ENCODE measurements around the gene ZDHHC20. TPM values are rescaled to one million over a fixed set of nuclear protein-coding genes. Genes with fewer than 3 reads are reported as not detected.

ZDHHC20 gene
- total and polyA plus RNA-seq, 7 donors: 4.1 to 16.9 (median 11.5) TPM

GRCh38 chr13:21355304-21355703 lies 103.8 kb downstream of the ZDHHC20 start:
- Histone ChIP-seq H3K4me1 (no peaks in the 10 kb centered on the region), H3K27ac (no peak overlapping the region), H3K36me3 (ENCODE audit: insufficient read depth in 1 of 2, low read depth in 1 of 2) (no peaks in the 10 kb centered on the region), H3K9me3 (no peaks in the 10 kb centered on the region), H3K27me3 (ENCODE audit: insufficient read depth in 3 of 3, low read length in 2 of 3) (no peaks in the 10 kb centered on the region), H3K4me3 (no peak overlapping the region)
- 63 to 73% (median 70%) methylated on average over 3 of the region's 3 CpGs for WGBS, 3 donors
- TF ChIP-seq CTCF (IDR thresholded peaks at IDR 0.05): no peak
- intact Hi-C loops (cut with DNase I): no loop called here
- no peak for ATAC-seq
- no peak for DNase-seq

GRCh38 chr13:21354721-21355120 lies 104.4 kb downstream of the ZDHHC20 start:
- Histone ChIP-seq H3K9me3 (no peaks in the 10 kb centered on the region), H3K4me3 (no peak overlapping the region), H3K4me1 (no peaks in the 10 kb centered on the region), H3K27me3 (ENCODE audit: insufficient read depth in 3 of 3, low read length in 2 of 3) (no peaks in the 10 kb centered on the region), H3K27ac (no peak overlapping the region), H3K36me3 (ENCODE audit: insufficient read depth in 1 of 2, low read depth in 1 of 2) (no peaks in the 10 kb centered on the region)
- no peak for TF ChIP-seq CTCF (IDR thresholded peaks at IDR 0.05)
- no peak for ATAC-seq
- intact Hi-C loops (cut with DNase I): no loop called here
- no peak for DNase-seq
- 92 to 94% (median 93%) methylated on average over 13 of the region's 13 CpGs for WGBS, 3 donors

- no peaks in the 10 kb centered on the region for H3K4me1 ChIP-seq
- intact Hi-C loops (cut with DNase I): no loop called here
- no peak overlapping the region for H3K4me3 ChIP-seq
- no peaks in the 10 kb centered on the region for H3K27me3 ChIP-seq (ENCODE audit: insufficient read depth in 3 of 3, low read length in 2 of 3)
- WGBS, 3 donors: 43 to 55% (median 46%) methylated on average over 6 of the region's 6 CpGs
- TF ChIP-seq CTCF (IDR thresholded peaks at IDR 0.05): no peak
- H3K27ac ChIP-seq: no peak overlapping the region
- no peaks in the 10 kb centered on the region for H3K9me3 ChIP-seq
- no peaks in the 10 kb centered on the region for H3K36me3 ChIP-seq (ENCODE audit: insufficient read depth in 1 of 2, low read depth in 1 of 2)
- ATAC-seq: no peak
- DNase-seq: no peak
Measured at GRCh38 chr13:21348488-21349120, 110.5 kb downstream of the ZDHHC20 start.

GRCh38 chr13:21347753-21348318 lies 111.3 kb downstream of the ZDHHC20 start:
- Histone ChIP-seq H3K4me3 (no peak overlapping the region), H3K27me3 (ENCODE audit: insufficient read depth in 3 of 3, low read length in 2 of 3) (no peaks in the 10 kb centered on the region), H3K36me3 (ENCODE audit: insufficient read depth in 1 of 2, low read depth in 1 of 2) (no peaks in the 10 kb centered on the region), H3K27ac (no peak overlapping the region), H3K4me1 (no peaks in the 10 kb centered on the region), H3K9me3 (no peaks in the 10 kb centered on the region)
- no peak for TF ChIP-seq CTCF (IDR thresholded peaks at IDR 0.05)
- DNase-seq: no peak
- intact Hi-C loops (cut with DNase I): no loop called here
- WGBS, 3 donors: 81 to 88% (median 86%) methylated on average over 10 of the region's 10 CpGs
- ATAC-seq: no peak

Data from psoas muscle (tissue), 8 donors.